OCI-LY1 (cell line): ENCODE data around the gene MDM4.

ENCODE experiments used
- H2AFZ ChIP-seq: fragments of 200-600 bp; sonication (generic), shearing (Covaris generic); 2 replicates; pipeline ENCODE4 v1.6.0; 2014; ENCODE audit warnings: antibody characterized with exemption, mild to moderate bottlenecking, low read length
- H3F3A ChIP-seq: fragments of 200-600 bp; sonication (generic), shearing (Covaris generic); 2 replicates; pipeline ENCODE4 v1.6.0; 2014; ENCODE audit warnings: mild to moderate bottlenecking, antibody characterized with exemption, low read length, moderate library complexity; ENCODE audit not compliant: insufficient read depth
- H3K27ac ChIP-seq: fragments of 200-600 bp; sonication (generic); 2 replicates; pipeline ENCODE4 v1.5.1; 2014; ENCODE audit warnings: low read length, mixed run types, mild to moderate bottlenecking, low read depth; ENCODE audit not compliant: poor library complexity, severe bottlenecking
- H3K27me3 ChIP-seq: fragments of 200-600 bp; sonication (generic); 2 replicates; pipeline ENCODE4 v1.6.0; 2014; ENCODE audit warnings: antibody characterized with exemption, mild to moderate bottlenecking, low read length, moderate library complexity; ENCODE audit not compliant: insufficient read depth
- H3K36me3 ChIP-seq: fragments of 200-600 bp; sonication (generic); 2 replicates; pipeline ENCODE4 v1.6.1; 2014; ENCODE audit warnings: mild to moderate bottlenecking, antibody characterized with exemption, low read length, moderate library complexity, mixed read lengths; ENCODE audit not compliant: insufficient read depth
- H3K4me1 ChIP-seq: fragments of 200-600 bp; sonication (generic); 2 replicates; pipeline ENCODE4 v1.5.1; 2014; ENCODE audit warnings: mild to moderate bottlenecking, low read length, moderate library complexity; ENCODE audit not compliant: insufficient read depth, severe bottlenecking
- H3K4me2 ChIP-seq: fragments of 200-600 bp; sonication (generic), shearing (Covaris generic); 2 replicates; pipeline ENCODE4 v1.6.1; 2014; ENCODE audit warnings: low read length
- H3K4me3 ChIP-seq: fragments of 200-600 bp; sonication (generic); 2 replicates; pipeline ENCODE4 v1.5.1; 2014; ENCODE audit warnings: low read length, low read depth, mild to moderate bottlenecking, mixed read lengths; ENCODE audit not compliant: poor library complexity, severe bottlenecking
- H3K79me2 ChIP-seq: fragments of 200-600 bp; shearing (Covaris generic); 2 replicates; pipeline ENCODE4 v1.6.1; 2016; ENCODE audit warnings: mixed run types, low read length, mixed read lengths; ENCODE audit not compliant: insufficient read depth
- H3K9ac ChIP-seq: fragments of 200-600 bp; sonication (generic), shearing (Covaris generic); 2 replicates; pipeline ENCODE4 v1.6.1; 2014; ENCODE audit warnings: mild to moderate bottlenecking, low read length, mixed read lengths
- H3K9me2 ChIP-seq: fragments of 200-600 bp; sonication (generic), shearing (Covaris generic); 2 replicates; pipeline ENCODE4 v1.6.1; 2014; ENCODE audit warnings: low read depth, mild to moderate bottlenecking, low read length, mixed read lengths
- H3K9me3 ChIP-seq: fragments of 200-600 bp; shearing (Covaris generic); 2 replicates; pipeline ENCODE4 v1.6.1; 2014; ENCODE audit warnings: low read length, mixed read lengths
- H4K20me1 ChIP-seq: fragments of 200-600 bp; sonication (generic), shearing (Covaris generic); 2 replicates; pipeline ENCODE4 v1.6.0; 2016; ENCODE audit warnings: mild to moderate bottlenecking, low read length; ENCODE audit not compliant: insufficient read depth
- EZH2 ChIP-seq: fragments of 200-600 bp; sonication (generic), shearing (Covaris generic); IDR thresholded peaks from 2 replicates; pipeline ENCODE4 v1.8.0; 2017; ENCODE audit warnings: borderline replicate concordance, mixed run types, mild to moderate bottlenecking, antibody characterized with exemption, low read length, moderate library complexity, mixed read lengths
- TF ChIP-seq, protein P1 (sequence below): fragments of 200-600 bp; sonication (generic), shearing (Covaris generic); IDR thresholded peaks from 2 replicates; pipeline ENCODE4 v1.5.1; 2017; ENCODE audit warnings: mild to moderate bottlenecking, antibody characterized with exemption, low read length, moderate library complexity, mixed read lengths

The MDM4 gene

DNA sequence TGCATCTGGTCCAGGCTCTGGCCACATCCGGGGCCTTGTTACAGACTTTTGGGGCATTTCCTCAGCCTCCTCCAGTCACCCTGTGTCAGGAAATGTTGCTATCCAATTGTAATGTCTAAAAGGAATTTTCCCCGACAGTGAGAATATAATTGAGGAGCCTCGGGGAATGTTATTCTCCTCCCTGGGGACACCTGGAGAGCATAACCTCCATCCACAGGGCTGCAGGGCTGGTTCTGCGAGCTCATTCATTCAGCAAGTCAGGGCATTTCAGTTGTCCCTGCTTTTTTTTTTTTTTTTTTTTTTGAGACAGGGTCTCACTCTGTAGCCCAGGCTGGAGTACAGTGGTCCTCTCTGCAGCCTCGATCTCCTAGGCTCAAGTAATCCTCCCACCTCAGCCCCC is 72.6 kb downstream of the MDM4 start:
- TF ChIP-seq, protein P1, sequence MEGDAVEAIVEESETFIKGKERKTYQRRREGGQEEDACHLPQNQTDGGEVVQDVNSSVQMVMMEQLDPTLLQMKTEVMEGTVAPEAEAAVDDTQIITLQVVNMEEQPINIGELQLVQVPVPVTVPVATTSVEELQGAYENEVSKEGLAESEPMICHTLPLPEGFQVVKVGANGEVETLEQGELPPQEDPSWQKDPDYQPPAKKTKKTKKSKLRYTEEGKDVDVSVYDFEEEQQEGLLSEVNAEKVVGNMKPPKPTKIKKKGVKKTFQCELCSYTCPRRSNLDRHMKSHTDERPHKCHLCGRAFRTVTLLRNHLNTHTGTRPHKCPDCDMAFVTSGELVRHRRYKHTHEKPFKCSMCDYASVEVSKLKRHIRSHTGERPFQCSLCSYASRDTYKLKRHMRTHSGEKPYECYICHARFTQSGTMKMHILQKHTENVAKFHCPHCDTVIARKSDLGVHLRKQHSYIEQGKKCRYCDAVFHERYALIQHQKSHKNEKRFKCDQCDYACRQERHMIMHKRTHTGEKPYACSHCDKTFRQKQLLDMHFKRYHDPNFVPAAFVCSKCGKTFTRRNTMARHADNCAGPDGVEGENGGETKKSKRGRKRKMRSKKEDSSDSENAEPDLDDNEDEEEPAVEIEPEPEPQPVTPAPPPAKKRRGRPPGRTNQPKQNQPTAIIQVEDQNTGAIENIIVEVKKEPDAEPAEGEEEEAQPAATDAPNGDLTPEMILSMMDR = no peak
- no peak for TF ChIP-seq EZH2
- Histone ChIP-seq H3K4me3 (no peak overlapping the region), H4K20me1 (no peaks in the 10 kb centered on the region), H3K4me1 (peaks cover 25% of the 10 kb centered on the region), H3K9ac (no peak overlapping the region), H3K9me3 (no peaks in the 10 kb centered on the region), H3K27ac (no peak overlapping the region), H3K9me2 (no peaks in the 10 kb centered on the region), H3F3A (no peaks in the 10 kb centered on the region), H3K36me3 (no peaks in the 10 kb centered on the region), H3K4me2 (no peak overlapping the region), H3K27me3 (no peaks in the 10 kb centered on the region), H3K79me2 (no peaks in the 10 kb centered on the region), H2AFZ (no peak overlapping the region)

DNA sequence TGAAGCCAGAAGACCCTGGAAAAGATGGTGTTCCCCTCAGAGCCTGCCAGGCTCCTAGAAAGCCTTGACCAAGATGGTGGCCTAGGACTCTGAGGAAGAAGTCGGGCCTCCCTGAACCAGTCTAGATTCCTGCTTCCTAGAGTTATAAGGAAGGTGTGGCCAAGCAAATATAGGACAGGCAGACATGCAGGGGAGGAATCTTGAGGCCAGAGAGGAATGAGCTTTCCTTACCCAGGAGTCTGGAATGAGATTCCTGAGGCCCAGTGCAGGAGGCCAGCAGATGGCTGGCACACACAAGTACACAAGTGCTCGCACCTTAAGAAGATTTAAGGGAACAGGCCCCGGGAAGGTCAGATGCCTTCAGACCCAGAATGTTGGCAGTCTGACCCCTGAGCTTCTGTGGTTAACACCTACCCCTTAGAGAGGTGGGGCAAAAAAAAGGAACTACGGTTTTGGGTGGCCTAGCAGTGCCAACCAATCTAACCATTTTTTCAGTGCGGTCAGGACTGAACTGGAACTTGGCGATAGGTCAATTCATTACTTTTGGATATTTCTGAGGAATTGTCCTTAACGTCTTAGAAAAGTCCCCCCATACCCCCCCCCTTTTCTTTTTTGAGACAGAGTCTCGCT is 73.3 kb downstream of the MDM4 start:
- Histone ChIP-seq H3K27ac (no peak overlapping the region), H3K9me2 (no peaks in the 10 kb centered on the region), H3K9ac (no peak overlapping the region), H3K79me2 (no peaks in the 10 kb centered on the region), H3K36me3 (no peaks in the 10 kb centered on the region), H3K4me2 (no peak overlapping the region), H2AFZ (no peak overlapping the region), H3F3A (no peaks in the 10 kb centered on the region), H4K20me1 (no peaks in the 10 kb centered on the region), H3K27me3 (no peaks in the 10 kb centered on the region), H3K4me1 (peaks cover 19% of the 10 kb centered on the region), H3K4me3 (no peak overlapping the region), H3K9me3 (no peaks in the 10 kb centered on the region)
- no peak for TF ChIP-seq EZH2
- TF ChIP-seq, protein P1 = no peak

DNA sequence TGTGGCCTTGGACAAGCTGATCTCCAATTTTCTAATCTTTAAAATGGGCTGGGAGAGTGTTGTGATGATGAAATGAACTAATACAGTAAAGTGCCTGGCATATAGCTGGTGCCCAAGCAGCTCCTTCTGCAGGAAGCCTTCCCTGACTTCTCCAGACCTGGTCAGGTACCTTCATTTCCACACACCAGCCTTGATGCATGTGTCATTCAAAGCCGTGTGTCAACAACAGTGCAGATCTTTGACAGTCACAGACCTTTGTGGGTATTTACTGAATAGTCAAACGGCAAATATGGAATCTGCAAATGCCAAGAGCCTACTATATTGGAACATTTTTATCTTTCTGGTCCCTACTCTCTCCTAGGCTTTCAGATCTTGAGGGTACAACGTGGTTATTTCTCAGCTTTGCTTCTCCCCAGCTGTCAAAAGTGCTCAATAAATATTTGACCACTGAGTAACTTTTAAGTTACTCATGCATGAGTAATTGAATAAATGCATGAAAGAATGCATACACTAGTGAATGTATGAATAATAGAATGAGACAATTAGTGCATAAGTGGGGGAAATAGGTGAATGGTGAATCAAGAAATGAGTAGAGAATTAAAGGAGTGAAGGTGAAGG is 75.4 kb downstream of the MDM4 start:
- Histone ChIP-seq H3K4me3 (no peak overlapping the region), H3K4me2 (no peak overlapping the region), H3K9ac (no peak overlapping the region), H4K20me1 (no peaks in the 10 kb centered on the region), H2AFZ (no peak overlapping the region), H3K79me2 (no peaks in the 10 kb centered on the region), H3K27ac (no peak overlapping the region), H3K27me3 (no peaks in the 10 kb centered on the region), H3F3A (no peaks in the 10 kb centered on the region), H3K36me3 (no peaks in the 10 kb centered on the region), H3K9me3 (no peaks in the 10 kb centered on the region), H3K4me1 (peaks cover 8% of the 10 kb centered on the region), H3K9me2 (no peaks in the 10 kb centered on the region)
- no peak for TF ChIP-seq EZH2
- TF ChIP-seq, protein P1 = no peak
